ENCODE measurements around the gene ABHD15.
"Not testable (repeated sequence)": the region's sequence is repeated elsewhere in the genome, so short reads cannot be mapped to it uniquely, and the experiment has no call there.

The ABHD15 gene

GRCh38 chr17:29567554-29568330, 905 bp upstream of the ABHD15 start:
- peak; percentile 61 for DNase-seq

GRCh38 chr17:29567304-29567553, 392 bp upstream of the ABHD15 start:
- DNase-seq, result no peak

- peak; percentile 84 for DNase-seq
These were observed 979 bp downstream of the ABHD15 start for GRCh38 chr17:29565643-29566472.

- no peak for DNase-seq
These were observed 3.0 kb downstream of the ABHD15 start for GRCh38 chr17:29563816-29564215.

- no peak for DNase-seq
These were observed 4.2 kb downstream of the ABHD15 start for GRCh38 chr17:29562615-29563014.

- DNase-seq, result no peak
These were observed 5.0 kb downstream of the ABHD15 start for GRCh38 chr17:29561554-29562517.

GRCh38 chr17:29560316-29560715, 6.5 kb downstream of the ABHD15 start:
- DNase-seq, result no peak

- DNase-seq, result no peak
These were observed 7.2 kb downstream of the ABHD15 start for GRCh38 chr17:29559640-29560039.

GRCh38 chr17:29558139-29558538, 8.7 kb downstream of the ABHD15 start:
- DNase-seq, result not testable (repeated sequence)

- no peak for DNase-seq
These were observed 9.1 kb downstream of the ABHD15 start for GRCh38 chr17:29557739-29558116.

- no peak for DNase-seq
These were observed 9.6 kb downstream of the ABHD15 start for GRCh38 chr17:29557085-29557738.

- no peak for DNase-seq
These were observed 11.0 kb downstream of the ABHD15 start for GRCh38 chr17:29555840-29556239.

GRCh38 chr17:29549177-29549923, 17.5 kb downstream of the ABHD15 start:
- DNase-seq, result no peak

GRCh38 chr17:29546830-29547229, 20.0 kb downstream of the ABHD15 start:
- DNase-seq, result no peak

- DNase-seq, result no peak
These were observed 20.8 kb downstream of the ABHD15 start for GRCh38 chr17:29546085-29546484.

- DNase-seq, result no peak
These were observed 22.8 kb downstream of the ABHD15 start for GRCh38 chr17:29544066-29544465.

- DNase-seq, result no peak
These were observed 32.9 kb downstream of the ABHD15 start for GRCh38 chr17:29533976-29534375.

GRCh38 chr17:29526322-29526721, 40.5 kb downstream of the ABHD15 start:
- DNase-seq, result no peak

GRCh38 chr17:29524692-29525091, 42.1 kb downstream of the ABHD15 start:
- no peak for DNase-seq

- no peak for DNase-seq
These were observed 48.5 kb downstream of the ABHD15 start for GRCh38 chr17:29518359-29518758.

GRCh38 chr17:29514792-29515191, 52.0 kb downstream of the ABHD15 start:
- no peak for DNase-seq

- DNase-seq, result no peak
These were observed 55.9 kb downstream of the ABHD15 start for GRCh38 chr17:29510953-29511352.

Data from NCI-H510A treated with DMSO at 0.1 percent for 48 hours (cell line).